PC-3 (cell line): ENCODE results near the gene PLXNA2.

Experiments used
- EZH2 ChIP-seq: fragments of 300-600 bp; sonication (generic); IDR thresholded peaks from one replicate; pipeline ENCODE4 v1.6.1; 2017; ENCODE audit warnings: antibody characterized with exemption, mild to moderate bottlenecking, low read length; ENCODE audit not compliant: unreplicated experiment
- EZH2phosphoT487 ChIP-seq: fragments of 300-600 bp; sonication (generic); IDR thresholded peaks from 2 replicates; pipeline ENCODE4 v1.6.1; 2018; ENCODE audit warnings: mild to moderate bottlenecking, antibody characterized with exemption, low read length, borderline replicate concordance
- TF ChIP-seq, protein P1 (sequence below): fragments of 300-600 bp; sonication (generic); conservative IDR thresholded peaks from 2 replicates; pipeline ENCODE4 v1.5.1; 2017; ENCODE audit warnings: antibody characterized with exemption, low read depth, mild to moderate bottlenecking, low read length

GRCh38 chr1:208039536-208040332 is 204.4 kb downstream of the PLXNA2 start:
- TF ChIP-seq, protein P1, sequence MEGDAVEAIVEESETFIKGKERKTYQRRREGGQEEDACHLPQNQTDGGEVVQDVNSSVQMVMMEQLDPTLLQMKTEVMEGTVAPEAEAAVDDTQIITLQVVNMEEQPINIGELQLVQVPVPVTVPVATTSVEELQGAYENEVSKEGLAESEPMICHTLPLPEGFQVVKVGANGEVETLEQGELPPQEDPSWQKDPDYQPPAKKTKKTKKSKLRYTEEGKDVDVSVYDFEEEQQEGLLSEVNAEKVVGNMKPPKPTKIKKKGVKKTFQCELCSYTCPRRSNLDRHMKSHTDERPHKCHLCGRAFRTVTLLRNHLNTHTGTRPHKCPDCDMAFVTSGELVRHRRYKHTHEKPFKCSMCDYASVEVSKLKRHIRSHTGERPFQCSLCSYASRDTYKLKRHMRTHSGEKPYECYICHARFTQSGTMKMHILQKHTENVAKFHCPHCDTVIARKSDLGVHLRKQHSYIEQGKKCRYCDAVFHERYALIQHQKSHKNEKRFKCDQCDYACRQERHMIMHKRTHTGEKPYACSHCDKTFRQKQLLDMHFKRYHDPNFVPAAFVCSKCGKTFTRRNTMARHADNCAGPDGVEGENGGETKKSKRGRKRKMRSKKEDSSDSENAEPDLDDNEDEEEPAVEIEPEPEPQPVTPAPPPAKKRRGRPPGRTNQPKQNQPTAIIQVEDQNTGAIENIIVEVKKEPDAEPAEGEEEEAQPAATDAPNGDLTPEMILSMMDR: no peak
- TF ChIP-seq EZH2 (no peak), EZH2phosphoT487 (no peak)
